Measurements from ENCODE around the gene PLEKHH2.

GRCh38 chr2:43810452-43810851, 173.4 kb downstream of the PLEKHH2 start:
- TF ChIP-seq CTCF (IDR thresholded peaks at IDR 0.05; ENCODE audit: insufficient read depth, low read length) = no peak
- no peak for TF ChIP-seq POLR2AphosphoS5 (IDR thresholded peaks at IDR 0.05; ENCODE audit: low read depth)
- no peak for TF ChIP-seq GABPA (IDR thresholded peaks at IDR 0.05; ENCODE audit: low read depth)
- TF ChIP-seq REST (IDR thresholded peaks at IDR 0.05; ENCODE audit: insufficient replicate concordance, low read depth) = no peak

Measured in HL-60 (cell line).